ENCODE data around the gene PEAK1. TPM values are rescaled to one million over a fixed set of nuclear protein-coding genes. Genes with fewer than 3 reads are reported as not detected.

Gene PEAK1
- total and polyA plus RNA-seq, 10 of the 15 experiments (the other 5 are each of a cell fraction or from before 2014, with no cell fraction given), result 0.62 to 24.2 (median 11.2) TPM

GRCh38 chr15:77420610-77421369, 886 bp upstream of the PEAK1 start, which contains the start of gene HMG20A (continued):
- peak; percentile 80 for TF ChIP-seq E2F8 (IDR thresholded peaks at IDR 0.05; ENCODE audit: low read depth, partially characterized antibody)
- no peak for TF ChIP-seq FOS (IDR thresholded peaks at IDR 0.05; ENCODE audit: borderline replicate concordance, extremely low read depth, insufficient read length)
- no peak for TF ChIP-seq BMI1 (IDR thresholded peaks at IDR 0.05; ENCODE audit: borderline replicate concordance)
- peak; percentile 10; the same call in 1 of the 2 replicates for TF ChIP-seq MAX (IDR thresholded peaks at IDR 0.05; ENCODE audit: low read depth, low read length)
- peak; percentile 41; the same call in 1 of the 2 replicates for TF ChIP-seq STAT1 (conservative IDR thresholded peaks at IDR 0.05)
- TF ChIP-seq KAT2A (conservative IDR thresholded peaks at IDR 0.05; ENCODE audit: control insufficient read depth, low read depth, low read length), result no peak
- TF ChIP-seq ELK1 (IDR thresholded peaks at IDR 0.05; ENCODE audit: low read depth, low read length), result no peak; the same call in 1 of the 2 replicates
- no peak for TF ChIP-seq ESRRA (IDR thresholded peaks at IDR 0.05; ENCODE audit: low read length)
- TF ChIP-seq JUND (IDR thresholded peaks at IDR 0.05; ENCODE audit: low read depth, low read length), result no peak
- 0 out of 2 replicates have a peak, but pooled peaks have one; percentile 6 for TF ChIP-seq IRF4 (IDR thresholded peaks at IDR 0.05; ENCODE audit: low read depth, low read length)
- peak; percentile 86 to 88 for TF ChIP-seq IKZF2 (IDR thresholded peaks at IDR 0.05)
- TF ChIP-seq HDGF (IDR thresholded peaks at IDR 0.05), result 0 out of 2 replicates have a peak, but pooled peaks have one; percentile 60
- no peak for TF ChIP-seq BCLAF1 (IDR thresholded peaks at IDR 0.05)
- TF ChIP-seq RAD21 (IDR thresholded peaks at IDR 0.05; ENCODE audit: insufficient read depth, low read depth, low read length), result no peak
- TF ChIP-seq FOXM1 (IDR thresholded peaks at IDR 0.05; ENCODE audit: low read depth, low read length), result no peak
- TF ChIP-seq SUZ12 (IDR thresholded peaks at IDR 0.05; ENCODE audit: unreplicated experiment), result no peak
- TF ChIP-seq SREBF2 (IDR thresholded peaks at IDR 0.05; ENCODE audit: low read length), result no peak
- TF ChIP-seq ASH2L (IDR thresholded peaks at IDR 0.05; ENCODE audit: borderline replicate concordance, low read depth), result no peak
- 0 out of 2 replicates have a peak, but pooled peaks have one; percentile 56 for TF ChIP-seq LARP7 (IDR thresholded peaks at IDR 0.05)
- TF ChIP-seq CBX3 (IDR thresholded peaks at IDR 0.05; ENCODE audit: borderline replicate concordance, low read depth), result no peak
- peak; percentile 92 for TF ChIP-seq CHD2 (IDR thresholded peaks at IDR 0.05; ENCODE audit: borderline replicate concordance, low read depth, low read length)
- no peak for TF ChIP-seq POLR2AphosphoS2 (IDR thresholded peaks at IDR 0.05; ENCODE audit: low read depth, low read length)
- 0 out of 2 replicates have a peak, but pooled peaks have one; percentile 23 for TF ChIP-seq JUNB (IDR thresholded peaks at IDR 0.05)
- TF ChIP-seq NFIC (IDR thresholded peaks at IDR 0.05; ENCODE audit: low read depth, low read length), result peak; percentile 59; the same call in 1 of the 2 replicates

Measured in GM12878 (cell line).